DMS 273 (cell line): ENCODE measurements around the gene RNF32.
"Not testable (repeated sequence)": the region's sequence is repeated elsewhere in the genome, so short reads cannot be mapped to it uniquely, and the experiment has no call there.

ENCODE experiments used
- DNase-seq: peaks from one replicate; lab custom pipeline; 2025; ENCODE audit not compliant: unreplicated experiment; lab: John Stamatoyannopoulos, UW

The RNF32 gene

DNA sequence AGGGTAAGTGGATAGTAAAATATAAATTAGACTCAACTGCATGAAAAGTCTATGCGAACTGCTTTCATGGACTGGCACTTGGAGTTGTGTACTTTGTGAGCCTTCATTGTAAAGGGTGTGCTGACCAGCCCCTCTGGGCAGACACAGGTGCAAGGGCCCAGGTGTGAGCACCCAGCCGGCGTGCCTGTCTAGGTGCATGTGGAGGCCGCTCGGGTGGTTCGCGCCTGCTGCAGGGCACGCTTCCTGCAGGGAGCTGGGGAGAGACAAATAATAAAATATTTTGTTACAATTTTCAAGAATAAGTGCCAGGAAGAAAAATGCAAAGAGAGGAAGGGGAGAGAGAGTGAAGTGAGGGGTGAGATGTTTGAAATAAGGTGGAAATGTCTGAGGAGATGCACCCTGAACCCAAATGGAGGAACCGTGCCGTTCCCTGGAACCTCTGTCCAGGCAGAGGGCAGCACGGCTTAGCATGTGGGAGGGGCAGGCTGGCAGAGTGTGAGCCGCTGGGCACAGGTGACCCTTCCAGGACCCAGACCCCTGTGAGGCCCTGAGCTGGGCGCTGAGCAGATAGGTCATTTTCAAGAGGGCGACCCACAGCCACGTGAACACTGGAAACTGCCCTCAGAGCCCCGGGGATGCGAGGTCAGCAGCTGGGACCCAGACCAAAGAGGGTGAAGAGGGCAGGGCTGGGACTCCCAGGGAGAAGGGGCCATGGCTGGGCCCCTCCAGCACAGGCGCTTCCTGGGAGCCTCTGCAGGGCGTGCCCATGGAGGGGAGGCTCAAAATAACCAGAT, 28.7 kb downstream of the RNF32 start:
- no peak for DNase-seq

DNA sequence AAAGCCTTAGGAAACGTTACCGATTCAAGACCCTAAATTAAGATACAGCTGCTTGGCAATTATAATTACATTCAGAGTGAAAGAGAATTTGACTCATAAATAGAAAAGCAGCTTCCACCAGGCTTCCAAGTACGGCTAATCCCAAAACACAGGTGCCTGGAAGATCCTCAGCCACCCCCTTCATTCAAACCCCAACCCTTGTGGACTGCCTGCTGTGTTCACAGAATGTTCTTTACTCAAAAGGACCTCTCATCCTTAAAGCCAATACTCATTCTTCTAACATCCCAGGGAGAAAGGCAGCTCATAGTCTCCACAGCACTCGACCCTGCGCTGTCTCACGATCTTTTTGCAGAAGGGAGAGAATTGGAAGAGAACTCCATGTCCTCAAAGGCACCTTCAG, 32.9 kb downstream of the RNF32 start:
- no peak for DNase-seq

DNA sequence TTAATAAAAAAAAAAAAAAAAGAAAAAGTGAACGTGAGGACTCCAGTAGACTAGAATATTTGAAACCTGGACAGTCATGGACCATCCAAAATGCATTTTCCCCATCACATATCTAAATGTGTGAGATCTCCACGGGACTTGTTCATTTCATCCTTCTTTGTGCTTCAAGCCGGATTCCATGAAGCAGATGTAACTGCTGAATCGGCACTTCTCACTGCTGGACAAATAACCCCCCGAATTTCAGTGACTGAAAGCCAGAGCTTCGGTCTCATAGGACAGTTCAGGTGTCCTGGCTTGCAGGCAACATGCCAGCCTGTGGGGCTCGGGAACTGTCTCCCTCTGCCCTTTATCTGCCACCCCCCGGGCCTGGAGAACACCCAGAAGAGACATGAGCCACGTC, 33.3 kb downstream of the RNF32 start:
- no peak for DNase-seq

DNA sequence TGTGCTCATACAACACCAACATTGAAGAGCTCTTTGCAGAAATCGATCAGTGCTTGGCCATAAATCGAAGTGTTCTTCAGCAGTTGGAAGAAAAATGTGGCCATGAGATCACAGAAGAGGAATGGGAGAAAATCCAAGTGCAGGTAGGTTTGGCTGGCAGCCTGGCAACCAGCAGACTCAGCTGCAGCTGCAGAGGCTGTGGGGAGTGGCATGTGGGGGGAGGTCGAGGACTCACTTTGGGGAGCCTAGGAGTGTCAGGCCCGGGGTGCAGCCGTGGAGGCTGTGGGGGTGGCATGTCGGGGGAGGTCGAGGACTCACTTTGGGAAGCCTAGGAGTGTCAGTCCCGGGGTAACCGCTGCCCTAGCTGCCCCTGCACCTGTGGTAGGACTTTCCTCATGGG, 35.1 kb downstream of the RNF32 start:
- no peak for DNase-seq

DNA sequence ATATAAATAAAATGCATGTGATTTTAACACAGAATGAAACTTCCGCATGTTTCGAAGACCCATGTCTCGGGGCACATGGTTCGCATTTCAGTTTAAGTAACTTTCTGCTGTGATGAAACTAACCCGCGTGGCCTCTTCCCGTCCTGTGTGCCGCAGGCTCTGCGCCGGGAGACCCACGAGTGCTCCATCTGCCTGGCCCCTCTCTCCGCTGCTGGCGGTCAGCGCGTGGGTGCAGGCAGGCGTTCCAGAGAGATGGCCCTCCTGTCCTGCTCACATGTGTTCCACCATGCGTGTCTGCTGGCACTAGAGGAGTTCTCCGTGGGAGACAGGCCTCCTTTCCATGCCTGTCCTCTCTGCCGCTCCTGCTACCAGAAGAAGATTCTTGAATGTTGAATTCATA, 35.7 kb downstream of the RNF32 start:
- no peak for DNase-seq

DNA sequence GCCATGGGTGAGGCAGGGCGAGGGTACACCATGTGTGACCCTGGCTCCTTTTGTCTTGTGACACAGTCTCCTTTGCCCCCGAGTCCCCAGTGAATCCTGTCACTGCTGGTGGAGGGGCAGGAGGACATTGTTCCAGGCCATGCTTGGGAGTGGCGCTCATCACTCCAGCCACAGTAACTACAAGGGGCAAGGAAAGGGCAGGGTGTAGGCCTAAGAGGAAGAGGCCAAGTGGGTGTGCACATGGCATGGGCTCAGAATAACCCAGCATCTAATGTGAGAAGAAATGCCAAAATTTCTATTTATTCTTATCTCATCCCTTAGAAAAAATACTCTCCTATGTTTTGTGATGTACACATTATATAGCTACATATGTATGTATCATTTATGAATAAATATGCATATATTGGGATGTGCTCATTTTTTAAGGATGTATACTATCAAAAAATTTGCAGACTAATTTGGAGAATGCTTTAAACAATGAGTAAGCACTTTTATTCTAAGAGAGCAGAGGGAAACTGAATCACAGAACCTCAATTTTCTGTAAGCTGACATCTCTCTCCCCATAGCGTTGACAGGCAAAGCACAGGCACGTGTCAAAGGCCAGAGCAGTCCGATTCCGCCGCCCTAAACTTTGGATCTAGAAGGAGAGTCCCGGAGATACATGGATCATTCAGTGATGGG, 36.9 kb downstream of the RNF32 start:
- DNase-seq = no peak

DNA sequence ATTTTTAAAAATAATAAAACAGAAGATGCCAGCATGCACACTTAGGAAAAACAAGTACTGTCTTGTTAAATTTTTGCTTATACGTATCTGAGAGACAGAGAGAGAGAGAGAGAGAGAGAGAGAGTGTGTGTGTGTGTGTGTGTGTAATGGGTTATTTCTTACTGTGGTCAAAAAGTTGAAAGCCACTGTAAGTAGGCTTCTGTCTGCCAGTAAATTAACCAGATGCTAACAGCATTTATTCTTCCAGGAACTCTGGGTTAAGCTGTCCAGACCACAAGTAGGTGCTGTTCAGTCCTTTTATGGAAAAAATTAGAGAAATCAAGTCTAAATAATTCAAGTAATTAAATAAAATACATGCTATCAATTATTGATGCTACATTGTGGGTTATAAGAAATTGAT, 39.7 kb downstream of the RNF32 start:
- DNase-seq = no peak

DNA sequence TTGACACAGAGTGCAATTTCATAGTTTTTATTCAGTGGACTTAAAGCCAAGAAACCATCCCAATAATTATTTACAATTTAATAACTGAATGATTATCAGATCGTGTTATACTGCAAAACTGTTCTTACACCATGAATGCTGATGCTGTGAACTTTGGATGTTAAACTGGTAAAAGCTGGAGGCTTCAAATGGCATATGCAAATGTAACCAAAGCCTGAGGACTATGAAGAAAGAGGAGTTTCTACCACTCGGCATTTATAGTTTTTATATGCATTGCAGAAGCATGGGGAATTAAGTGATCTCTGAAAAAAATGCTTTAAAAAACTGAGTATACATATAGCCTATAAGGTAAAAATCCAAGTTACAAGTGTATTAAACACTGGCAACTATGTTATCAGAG, 42.4 kb downstream of the RNF32 start:
- no peak for DNase-seq

DNA sequence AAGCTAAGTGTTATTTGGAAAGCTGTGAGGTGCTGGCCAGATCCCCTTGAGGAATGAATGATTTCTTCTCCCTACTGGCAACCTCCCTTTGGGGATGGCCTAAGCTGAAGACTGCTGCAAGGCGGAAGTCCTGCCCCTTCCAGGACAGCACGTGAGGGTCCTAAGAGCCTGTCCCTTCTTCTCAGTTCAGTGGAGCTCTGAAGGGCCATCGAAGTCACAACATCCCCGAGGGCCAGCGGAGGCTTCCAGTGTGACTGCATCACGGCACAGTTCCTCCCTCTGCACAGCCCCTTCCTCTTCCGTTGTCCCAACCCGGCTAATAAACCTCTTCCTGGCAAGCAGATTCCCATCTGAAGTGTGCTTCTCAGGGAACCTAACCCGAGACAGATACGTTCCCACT, 43.7 kb downstream of the RNF32 start:
- no peak for DNase-seq

DNA sequence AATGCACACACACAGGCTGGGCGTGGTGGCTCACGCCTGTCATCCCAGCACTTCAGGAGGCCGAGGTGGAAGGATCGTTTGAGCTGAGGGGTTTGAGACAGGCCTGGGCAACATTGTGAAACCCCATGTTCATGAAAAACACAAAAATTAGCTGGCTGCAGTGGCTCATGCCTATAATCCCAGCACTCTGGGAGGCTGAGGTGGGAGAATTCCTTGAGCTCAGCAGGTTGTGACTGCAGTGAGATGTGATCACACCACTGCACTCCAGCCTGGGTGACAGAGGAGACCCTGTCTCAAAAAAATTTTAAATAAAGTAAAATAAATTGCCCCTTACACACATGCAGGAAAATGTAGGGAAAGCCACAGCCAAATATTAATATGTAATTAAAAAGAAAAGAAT, 44.1 kb downstream of the RNF32 start:
- DNase-seq = no peak

DNA sequence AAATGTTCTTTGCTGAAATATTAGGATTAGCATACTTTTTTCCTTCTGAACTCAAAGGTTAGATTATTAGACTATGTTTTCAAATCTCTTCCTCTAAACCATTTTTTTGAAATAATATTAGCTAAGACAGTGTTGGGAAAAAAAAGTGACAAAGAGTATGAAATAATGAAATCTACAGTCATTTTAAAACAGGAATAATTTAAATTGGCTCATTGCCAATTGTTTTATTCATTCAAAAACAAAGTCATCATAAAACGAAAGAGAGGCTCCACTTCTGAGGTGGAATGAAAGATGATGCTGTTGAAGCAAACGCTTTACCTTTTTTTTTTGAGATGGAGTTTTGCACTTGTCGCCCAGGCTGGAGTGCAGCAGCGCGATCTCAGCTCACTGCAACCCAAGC, 51.2 kb downstream of the RNF32 start:
- no peak for DNase-seq

DNA sequence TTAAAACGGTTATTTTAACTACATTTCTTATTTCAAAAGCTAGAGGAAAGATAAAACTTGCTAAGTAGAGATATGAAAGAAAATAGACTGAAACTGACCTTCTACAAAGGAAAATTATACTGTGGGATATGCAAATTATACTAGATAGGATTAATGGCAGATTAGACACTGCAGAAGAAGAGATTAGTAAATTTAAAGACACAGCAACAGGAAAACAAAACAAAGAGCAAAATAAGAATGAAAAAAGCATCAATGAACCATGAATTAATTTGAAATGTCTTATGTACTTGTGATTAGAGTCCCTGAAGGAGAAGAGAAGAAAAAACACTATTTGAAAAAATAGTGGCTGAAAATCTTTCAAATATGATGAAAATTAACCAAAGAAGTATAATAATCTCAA, 52.3 kb downstream of the RNF32 start:
- no peak for DNase-seq

DNA sequence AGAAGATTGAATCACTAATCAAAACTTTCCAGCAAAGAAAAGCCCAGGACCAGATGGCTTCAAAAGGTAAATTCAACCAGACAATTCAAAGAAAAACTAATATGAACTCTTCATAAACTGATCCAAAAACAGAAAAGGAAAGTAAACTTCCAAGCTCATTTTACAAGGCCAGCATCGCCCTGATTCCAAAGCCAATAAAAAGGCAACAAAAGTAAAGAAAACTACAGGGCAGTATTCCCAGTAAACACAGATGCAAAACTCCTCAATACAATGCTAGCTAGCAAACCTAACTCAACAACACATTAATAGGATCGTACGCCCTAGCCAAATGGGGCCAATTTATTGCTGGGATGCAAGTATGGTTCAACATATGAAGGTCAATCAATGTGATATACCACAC, 53.1 kb downstream of the RNF32 start:
- DNase-seq = no peak

DNA sequence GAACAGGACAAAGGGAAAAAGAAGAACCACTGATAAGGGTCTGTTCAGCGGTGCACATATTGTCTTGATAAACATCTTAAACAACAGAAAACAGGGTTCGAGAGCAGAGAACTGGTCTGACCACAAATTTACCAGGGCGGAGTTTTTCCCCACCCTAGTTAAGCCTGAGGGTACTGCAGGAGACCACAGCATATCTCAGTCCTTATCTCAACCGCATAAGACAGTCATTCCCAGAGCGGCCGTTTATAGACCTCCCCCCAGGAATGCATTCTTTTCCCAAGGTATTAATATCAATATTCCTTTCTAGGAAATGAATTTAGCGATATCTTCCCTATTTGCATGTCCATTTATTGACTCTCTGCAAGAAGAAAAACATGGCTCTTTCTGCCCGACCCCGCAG, 56.7 kb downstream of the RNF32 start:
- DNase-seq = not testable (repeated sequence)

DNA sequence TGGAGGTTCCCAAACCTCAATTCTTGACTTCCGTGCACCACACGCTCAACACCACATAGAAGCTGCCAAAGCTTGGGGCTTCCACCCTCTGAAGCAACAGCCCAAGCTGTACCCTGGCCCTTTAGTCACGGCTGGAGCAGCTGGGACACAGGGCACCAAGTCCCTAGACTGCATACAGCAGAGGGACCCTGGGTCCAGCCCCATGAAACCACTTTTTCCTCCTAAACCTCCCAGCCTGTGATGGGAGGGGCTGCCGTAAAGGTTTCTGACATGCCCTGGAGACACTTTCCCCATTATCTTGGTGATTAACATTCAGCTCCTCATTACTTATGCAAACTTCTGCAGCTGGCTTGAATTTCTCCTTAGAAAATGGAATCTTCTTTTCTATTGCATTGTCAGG, 57.9 kb downstream of the RNF32 start:
- DNase-seq = not testable (repeated sequence)

DNA sequence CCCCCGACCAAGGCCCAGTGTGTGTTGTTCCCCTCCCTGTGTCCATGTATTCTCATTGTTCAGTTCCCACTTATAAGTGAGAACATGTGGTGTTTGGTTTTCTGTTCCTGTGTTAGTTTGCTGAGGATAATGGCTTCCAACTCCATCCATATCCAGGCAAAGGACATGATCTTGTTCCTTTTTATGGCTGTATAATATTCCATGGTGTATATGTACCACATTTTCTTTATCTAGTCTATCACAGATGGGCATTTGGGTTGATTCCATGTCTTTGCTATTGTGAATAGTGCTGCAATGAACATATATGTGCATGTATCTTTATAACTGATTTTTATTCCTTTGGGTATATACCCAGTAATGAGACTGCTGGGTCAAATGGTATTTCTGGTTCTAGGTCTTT, 61.2 kb downstream of the RNF32 start:
- DNase-seq = not testable (repeated sequence)

DNA sequence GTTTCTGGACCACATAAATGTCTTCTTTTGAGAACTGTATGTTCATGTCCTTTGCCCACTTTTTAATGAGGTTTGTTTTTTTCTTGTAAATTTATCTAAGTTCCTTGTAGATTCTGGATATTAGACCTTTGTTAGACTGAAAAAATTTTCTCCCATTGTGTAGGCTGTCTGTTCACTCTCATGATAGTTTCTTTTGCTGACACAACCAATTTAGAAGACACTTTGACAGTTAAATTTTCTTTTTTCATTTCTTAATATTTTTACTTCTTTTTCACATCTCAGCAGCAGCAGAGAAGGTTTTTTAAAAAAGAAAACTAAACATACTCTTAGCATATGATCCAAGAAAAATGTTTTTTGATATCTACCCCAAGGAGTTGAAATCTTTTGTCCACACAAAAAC, 61.8 kb downstream of the RNF32 start:
- DNase-seq = no peak

DNA sequence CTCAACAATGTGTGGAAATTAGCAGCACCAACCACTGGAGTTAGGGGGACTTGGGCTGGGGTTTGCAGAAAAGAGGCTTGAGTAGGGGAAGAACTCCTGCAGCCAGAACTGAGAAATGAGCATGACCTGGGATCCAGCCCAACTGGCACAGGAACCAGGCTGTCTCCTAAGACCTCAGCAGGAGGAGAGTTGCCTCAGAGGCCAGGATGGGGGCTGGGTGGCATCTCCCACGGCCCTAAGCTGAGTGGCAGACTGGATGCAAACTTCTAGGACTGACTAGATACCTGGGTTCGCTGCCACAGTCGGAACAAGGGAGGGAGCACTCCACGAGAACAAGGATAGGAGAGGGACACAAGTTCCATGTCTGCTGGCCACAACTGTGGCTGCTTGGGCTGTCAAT, 62.6 kb downstream of the RNF32 start:
- DNase-seq = no peak

DNA sequence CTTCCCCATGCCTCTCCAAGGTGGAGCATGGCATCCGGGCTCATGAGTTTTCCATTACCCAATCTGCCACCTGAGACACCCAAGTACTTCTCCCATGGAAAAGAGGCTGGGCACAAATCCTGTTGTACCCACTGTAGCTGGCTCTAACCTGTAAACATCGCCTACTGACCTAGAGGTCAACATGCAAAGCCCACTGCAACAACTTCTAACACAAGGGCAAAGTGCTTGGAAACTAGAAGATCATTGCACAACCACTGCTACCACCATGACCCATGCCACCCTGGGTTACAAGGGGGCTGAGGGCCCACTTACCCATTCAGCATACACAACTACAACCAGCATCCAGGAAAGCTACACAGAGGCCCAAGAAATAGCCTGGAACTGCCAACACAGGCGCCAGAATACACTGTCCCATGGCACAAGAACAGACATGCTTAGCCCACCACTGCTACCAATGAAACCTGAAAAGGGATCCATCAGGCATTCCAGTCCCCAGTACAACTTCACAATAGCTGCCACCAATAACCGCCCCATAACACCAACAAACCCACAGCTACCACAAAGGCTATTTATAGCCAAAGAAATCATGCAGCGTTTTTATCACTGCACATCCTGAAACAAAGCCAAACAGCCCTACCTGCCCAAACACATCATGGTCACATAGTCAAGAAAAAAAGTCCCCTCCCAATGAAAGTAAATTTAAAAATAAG, 63.4 kb downstream of the RNF32 start:
- no peak for DNase-seq

DNA sequence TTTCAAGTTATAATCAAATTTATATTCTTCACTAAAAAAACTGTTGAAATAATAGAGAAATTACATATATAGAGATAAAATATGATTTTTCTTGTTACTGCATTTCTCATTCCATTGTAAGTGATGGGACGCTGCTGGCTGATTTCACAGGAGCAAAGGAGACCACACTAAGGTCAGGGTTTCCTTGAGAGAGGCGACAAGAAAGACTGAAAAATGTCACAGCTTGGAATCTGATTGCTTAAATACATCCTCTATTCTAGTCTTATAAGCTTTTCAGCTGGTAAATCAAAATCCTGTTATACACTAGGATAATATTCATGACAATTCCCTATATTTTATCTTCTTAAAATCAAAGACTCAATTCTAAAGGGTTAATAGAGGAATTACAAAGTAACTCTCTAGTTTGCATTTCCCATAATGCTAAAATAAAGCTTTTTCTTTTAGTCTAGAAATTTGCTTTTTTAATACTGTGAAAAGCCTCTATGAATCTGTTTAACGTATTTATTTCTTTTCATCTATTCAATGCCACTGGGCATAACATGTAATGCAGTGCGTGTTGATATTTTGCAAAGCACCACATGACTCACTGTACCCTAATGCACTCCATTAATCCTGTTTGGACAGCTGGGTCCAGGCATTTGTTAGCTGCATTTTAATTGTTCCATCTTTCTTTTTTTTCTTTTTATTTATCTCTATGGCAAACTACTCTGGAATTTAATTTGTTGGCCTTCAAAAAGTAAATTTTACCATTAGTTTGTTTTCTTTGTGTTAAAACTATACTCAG, 81.7 kb downstream of the RNF32 start:
- DNase-seq = no peak

DNA sequence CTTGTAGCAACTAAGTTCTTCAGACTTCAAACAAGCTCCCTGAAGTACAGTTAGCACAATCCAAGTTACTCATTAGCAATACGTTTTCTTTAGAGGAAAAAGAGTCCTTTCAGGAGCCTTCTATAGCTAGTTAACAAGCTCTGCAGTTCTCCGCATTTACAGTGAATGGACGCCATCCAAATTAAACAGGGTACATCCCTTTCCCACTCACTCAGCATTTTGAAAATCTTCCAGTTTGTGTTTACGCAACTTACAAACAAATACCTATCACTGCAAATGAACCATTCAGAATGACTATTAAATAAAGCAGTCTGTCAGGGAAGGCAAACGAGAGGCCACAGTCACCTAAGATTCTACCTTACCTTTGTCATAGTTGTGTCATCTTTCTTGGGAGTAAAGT, 84.5 kb downstream of the RNF32 start:
- no peak for DNase-seq
